H1 (cell line): Measurements from ENCODE around the gene RASA1.

Experiments
- ATF2 ChIP-seq: IDR thresholded peaks from 2 replicates; pipeline ENCODE4 v1.6.1; 2012; ENCODE audit warnings: low read length, inconsistent platforms
- CTCF ChIP-seq, 3 experiments: IDR thresholded peaks; 1 replicate in 2 of 3; 2 replicates in 1 of 3; pipeline versions ENCODE4 v1.5.1 to v1.6.1; 2011; ENCODE audit warnings: low read length in 3 of 3, mild to moderate bottlenecking in 3 of 3, inconsistent platforms in 2 of 3, low read depth in 1 of 3, moderate library complexity in 1 of 3; ENCODE audit not compliant: insufficient read depth in 1 of 3; ENCODE audit errors: control extremely low read depth in 1 of 3
- EGR1 ChIP-seq: IDR thresholded peaks from 2 replicates; pipeline ENCODE4 v1.6.1; 2011; ENCODE audit warnings: low read depth, low read length, borderline replicate concordance
- HDAC2 ChIP-seq, 2 experiments: fragments of 300-600 bp in 1 of 2; sonication (generic) in 1 of 2; IDR thresholded peaks; 2 replicates each; pipeline ENCODE4 v1.6.1; 2011 to 2012; ENCODE audit warnings: low read depth in 2 of 2, low read length in 2 of 2, mild to moderate bottlenecking in 2 of 2, moderate library complexity in 2 of 2, borderline replicate concordance in 1 of 2, inconsistent platforms in 1 of 2
- POLR2AphosphoS5 ChIP-seq: IDR thresholded peaks from 2 replicates; pipeline ENCODE4 v1.6.1; 2011; ENCODE audit warnings: low read depth, low read length
- RAD21 ChIP-seq, 2 experiments: IDR thresholded peaks in 1 of 2; conservative IDR thresholded peaks in 1 of 2; 2 replicates each; pipeline ENCODE4 v1.6.1; 2011; ENCODE audit warnings: low read depth in 2 of 2, low read length in 2 of 2, improper control_type of control experiment in 1 of 2, inconsistent platforms in 1 of 2, mild to moderate bottlenecking in 1 of 2, moderate library complexity in 1 of 2
- RXRA ChIP-seq: IDR thresholded peaks from 2 replicates; pipeline ENCODE4 v1.6.1; 2011; ENCODE audit warnings: low read depth, mild to moderate bottlenecking, low read length, moderate library complexity; ENCODE audit not compliant: insufficient read depth
- SUZ12 ChIP-seq: fragments of 200-600 bp; sonication (generic); IDR thresholded peaks from 2 replicates; pipeline ENCODE4 v1.6.1; 2012; ENCODE audit warnings: mild to moderate bottlenecking, inconsistent platforms, low read length, moderate library complexity, mixed read lengths

GRCh38 chr5:87359106-87359505 lies 91.4 kb downstream of the RASA1 start:
- TF ChIP-seq CTCF (IDR thresholded peaks at IDR 0.05; ENCODE audit: control extremely low read depth in 1 of 3, insufficient read depth in 1 of 3, low read depth in 1 of 3, low read length in 3 of 3) (no peak), RAD21 (IDR thresholded peaks at IDR 0.05 in 1 of 2, conservative IDR thresholded peaks at IDR 0.05 in 1 of 2; ENCODE audit: low read depth in 2 of 2, low read length in 2 of 2) (no peak), POLR2AphosphoS5 (no peak), SUZ12 (no peak), HDAC2 (IDR thresholded peaks at IDR 0.05; ENCODE audit: borderline replicate concordance in 1 of 2, low read depth in 2 of 2, low read length in 2 of 2) (no peak), RXRA (no peak), EGR1 (no peak), ATF2 (no peak)
